Smooth muscle cell (in vitro differentiated cells): Measurements from ENCODE around the gene LPCAT2. TPM values are rescaled to one million over a fixed set of nuclear protein-coding genes. Genes with fewer than 3 reads are reported as not detected.
"Not testable (repeated sequence)": the region's sequence is repeated elsewhere in the genome, so short reads cannot be mapped to it uniquely, and the experiment has no call there.

ENCODE experiments used
- DNase-seq: peaks from one replicate; lab custom pipeline; 2025; ENCODE audit not compliant: unreplicated experiment; lab: John Stamatoyannopoulos, UW
- H2AFZ ChIP-seq: fragments of 200-600 bp; sonication (generic); 2 replicates; pipeline ENCODE4 v1.6.0; 2016; ENCODE audit warnings: antibody characterized with exemption, low read depth, mild to moderate bottlenecking
- H3F3A ChIP-seq: fragments of 200-600 bp; sonication (generic); 2 replicates; pipeline ENCODE4 v1.6.0; 2017; ENCODE audit warnings: antibody characterized with exemption, low read depth
- H3K27ac ChIP-seq: fragments of 200-600 bp; sonication (generic); 2 replicates; pipeline ENCODE4 v1.5.1; 2016; ENCODE audit warnings: low read depth, mild to moderate bottlenecking
- H3K27me3 ChIP-seq: fragments of 200-600 bp; sonication (generic); 2 replicates; pipeline ENCODE4 v1.6.1; 2016; ENCODE audit warnings: low read depth, mild to moderate bottlenecking
- H3K36me3 ChIP-seq: fragments of 200-600 bp; sonication (generic); 2 replicates; pipeline ENCODE4 v1.5.1; 2016; ENCODE audit warnings: low read depth
- H3K4me1 ChIP-seq: fragments of 200-600 bp; sonication (generic); 2 replicates; pipeline ENCODE4 v1.5.1; 2016; ENCODE audit warnings: low read depth
- H3K4me2 ChIP-seq: fragments of 200-600 bp; sonication (generic); 2 replicates; pipeline ENCODE4 v1.6.0; 2016; ENCODE audit warnings: mild to moderate bottlenecking
- H3K4me3 ChIP-seq: fragments of 200-600 bp; sonication (generic); 2 replicates; pipeline ENCODE4 v1.5.1; 2016; ENCODE audit warnings: mild to moderate bottlenecking
- H3K79me2 ChIP-seq: fragments of 200-600 bp; sonication (generic); 2 replicates; pipeline ENCODE4 v1.6.0; 2016; ENCODE audit warnings: low read depth, mild to moderate bottlenecking
- H3K9ac ChIP-seq: fragments of 200-600 bp; sonication (generic); 2 replicates; pipeline ENCODE4 v1.6.0; 2016; ENCODE audit warnings: low read depth
- H3K9me3 ChIP-seq: fragments of 200-600 bp; sonication (generic); replicated peaks from 2 replicates; pipeline ENCODE4 v1.5.1; 2016; ENCODE audit warnings: low read depth
- H4K20me1 ChIP-seq: fragments of 200-600 bp; sonication (generic); 2 replicates; pipeline ENCODE4 v1.6.0; 2016; ENCODE audit warnings: low read depth
- CTCF ChIP-seq: fragments of 200-600 bp; sonication (generic); IDR thresholded peaks from 2 replicates; pipeline ENCODE4 v1.5.1; 2017; ENCODE audit warnings: borderline replicate concordance, mild to moderate bottlenecking, antibody characterized with exemption; ENCODE audit not compliant: insufficient read depth, poor library complexity, severe bottlenecking
- WGBS: methylation state at CpG from one replicate; pipeline ENCODE4 v1.1.7; 2016; ENCODE audit warnings: low lambda C conversion rate; 5-methylcytosine and 5-hydroxymethylcytosine counted together
- polyA plus RNA-seq: library from polyadenylated mRNA; unstranded; fragments of >200 nt; fragmentation: Nextera tagmentation; extraction: Ambion mirVana; gene quantifications from 2 replicates; pipeline ENCODE4 v1.2.1, GENCODE V29; 2016
- total RNA-seq: library from RNA; depleted of rRNA; stranded (reverse); fragments of >200 nt; gene quantifications from 2 replicates; pipeline ENCODE4 v1.2.3, GENCODE V29; 2014

The LPCAT2 gene
- total and polyA plus RNA-seq, 2 experiments from 2014 or later = 12.3 to 55.6 TPM

- DNase-seq = no peak
- no peaks in the 10 kb centered on the region for H3K36me3 ChIP-seq
- H3K9ac ChIP-seq = no peak overlapping the region
- H3F3A ChIP-seq = no peaks in the 10 kb centered on the region
- no peak overlapping the region for H3K4me3 ChIP-seq
- no peak for TF ChIP-seq CTCF
- H3K79me2 ChIP-seq = no peaks in the 10 kb centered on the region
- H2AFZ ChIP-seq = no peak overlapping the region
- no peaks in the 10 kb centered on the region for H4K20me1 ChIP-seq
- WGBS = 86% methylated on average over 6 of the region's 6 CpGs
- H3K4me2 ChIP-seq = no peak overlapping the region
- no peaks in the 10 kb centered on the region for H3K9me3 ChIP-seq
- no peak overlapping the region for H3K27ac ChIP-seq
- no peaks in the 10 kb centered on the region for H3K27me3 ChIP-seq
- H3K4me1 ChIP-seq = no peaks in the 10 kb centered on the region
These were observed 104.9 kb downstream of the LPCAT2 start for GRCh38 chr16:55613613-55614335.

GRCh38 chr16:55615071-55615470, 106.2 kb downstream of the LPCAT2 start:
- no peaks in the 10 kb centered on the region for H3K4me1 ChIP-seq
- H3K36me3 ChIP-seq = no peaks in the 10 kb centered on the region
- no peaks in the 10 kb centered on the region for H4K20me1 ChIP-seq
- no peak overlapping the region for H3K4me2 ChIP-seq
- 97% methylated on average over 3 of the region's 3 CpGs for WGBS
- no peaks in the 10 kb centered on the region for H3K27me3 ChIP-seq
- H3K27ac ChIP-seq = no peak overlapping the region
- H2AFZ ChIP-seq = no peak overlapping the region
- no peaks in the 10 kb centered on the region for H3K79me2 ChIP-seq
- TF ChIP-seq CTCF = no peak
- H3K9ac ChIP-seq = no peak overlapping the region
- no peak for DNase-seq
- no peak overlapping the region for H3K4me3 ChIP-seq
- H3K9me3 ChIP-seq = no peaks in the 10 kb centered on the region
- no peaks in the 10 kb centered on the region for H3F3A ChIP-seq

- not testable (repeated sequence) for H3K79me2 ChIP-seq, H3K9ac ChIP-seq, H3K4me1 ChIP-seq, H3K4me2 ChIP-seq, H3F3A ChIP-seq, H2AFZ ChIP-seq, DNase-seq, H3K4me3 ChIP-seq, H3K9me3 ChIP-seq, H3K36me3 ChIP-seq, H3K27me3 ChIP-seq, H4K20me1 ChIP-seq, H3K27ac ChIP-seq
- WGBS = 94% methylated on average over 11 of the region's 11 CpGs
These were observed 106.8 kb downstream of the LPCAT2 start for GRCh38 chr16:55615670-55616069.

GRCh38 chr16:55621771-55622170, 112.9 kb downstream of the LPCAT2 start:
- no peaks in the 10 kb centered on the region for H3F3A ChIP-seq
- H3K4me2 ChIP-seq = no peak overlapping the region
- no peak for DNase-seq
- no peaks in the 10 kb centered on the region for H3K27me3 ChIP-seq
- no peaks in the 10 kb centered on the region for H4K20me1 ChIP-seq
- no peak overlapping the region for H3K4me3 ChIP-seq
- no peaks in the 10 kb centered on the region for H3K9me3 ChIP-seq
- TF ChIP-seq CTCF = no peak
- H3K27ac ChIP-seq = no peak overlapping the region
- H3K9ac ChIP-seq = no peak overlapping the region
- H3K79me2 ChIP-seq = no peaks in the 10 kb centered on the region
- no peaks in the 10 kb centered on the region for H3K36me3 ChIP-seq
- no peak overlapping the region for H2AFZ ChIP-seq
- H3K4me1 ChIP-seq = no peaks in the 10 kb centered on the region
